Trophoblast cell (in vitro differentiated cells and primary cell): ENCODE results near the gene PPP1R7.

ENCODE experiments used
- DNase-seq, 2 donors: peaks; one replicate each; pipeline ENCODE4 v3.0.0-alpha.2; 2016
- H2AFZ ChIP-seq: 2 replicates; pipeline ENCODE4 v1.6.1; 2013; ENCODE audit warnings: low read length, moderate library complexity, mild to moderate bottlenecking; ENCODE audit not compliant: insufficient read depth, poor library complexity
- H2AK5ac ChIP-seq: 2 replicates; pipeline ENCODE4 v1.6.1; 2013; ENCODE audit warnings: mild to moderate bottlenecking, low read length
- H2BK120ac ChIP-seq: 2 replicates; pipeline ENCODE4 v1.6.1; 2013; ENCODE audit warnings: low read length, mild to moderate bottlenecking, moderate library complexity; ENCODE audit not compliant: insufficient read depth, poor library complexity
- H2BK12ac ChIP-seq: 2 replicates; pipeline ENCODE4 v1.6.1; 2013; ENCODE audit warnings: mild to moderate bottlenecking, low read length, moderate library complexity
- H2BK5ac ChIP-seq: 2 replicates; pipeline ENCODE4 v1.6.1; 2013; ENCODE audit warnings: low read length, low read depth, moderate library complexity, mild to moderate bottlenecking; ENCODE audit not compliant: poor library complexity
- H3K14ac ChIP-seq: 2 replicates; pipeline ENCODE4 v1.6.1; 2013; ENCODE audit warnings: mild to moderate bottlenecking, low read length
- H3K18ac ChIP-seq: 2 replicates; pipeline ENCODE4 v1.6.1; 2013; ENCODE audit warnings: mild to moderate bottlenecking, low read length
- H3K23ac ChIP-seq: 2 replicates; pipeline ENCODE4 v1.6.1; 2013; ENCODE audit warnings: low read length
- H3K27ac ChIP-seq: 2 replicates; pipeline ENCODE4 v1.5.1; 2013; ENCODE audit warnings: low read depth, mild to moderate bottlenecking, inconsistent platforms, low read length, moderate library complexity
- H3K27me3 ChIP-seq: 2 replicates; pipeline ENCODE4 v1.6.1; 2013; ENCODE audit warnings: inconsistent platforms, mild to moderate bottlenecking, low read length, moderate library complexity; ENCODE audit not compliant: insufficient read depth
- H3K36me3 ChIP-seq, 2 experiments: 1 replicate in 1 of 2; 2 replicates in 1 of 2; pipeline ENCODE4 v1.6.1; 2013; ENCODE audit warnings: low read length in 2 of 2, mild to moderate bottlenecking in 2 of 2, moderate library complexity in 1 of 2; ENCODE audit not compliant: insufficient read depth in 2 of 2, control insufficient read depth in 1 of 2
- H3K4ac ChIP-seq: 2 replicates; pipeline ENCODE4 v1.6.1; 2013; ENCODE audit warnings: low read depth, mild to moderate bottlenecking, low read length, moderate library complexity
- H3K4me1 ChIP-seq, 2 experiments: 1 replicate in 1 of 2; 2 replicates in 1 of 2; pipeline ENCODE4 v1.6.1; 2013; ENCODE audit warnings: low read length in 2 of 2, mild to moderate bottlenecking in 2 of 2, moderate library complexity in 1 of 2; ENCODE audit not compliant: insufficient read depth in 2 of 2, control insufficient read depth in 1 of 2
- H3K4me2 ChIP-seq: 2 replicates; pipeline ENCODE4 v1.6.1; 2013; ENCODE audit warnings: inconsistent platforms, mild to moderate bottlenecking, low read length, moderate library complexity
- H3K4me3 ChIP-seq: 2 replicates; pipeline ENCODE4 v1.5.1; 2013; ENCODE audit warnings: mild to moderate bottlenecking, low read depth, low read length, inconsistent platforms
- H3K79me1 ChIP-seq: one replicate; pipeline ENCODE4 v1.6.1; 2013; ENCODE audit warnings: low read length
- H3K79me2 ChIP-seq: 2 replicates; pipeline ENCODE4 v1.6.1; 2013; ENCODE audit warnings: low read length, mild to moderate bottlenecking; ENCODE audit not compliant: control insufficient read depth, insufficient read depth, poor library complexity
- H3K9ac ChIP-seq: 2 replicates; pipeline ENCODE4 v1.6.1; 2013; ENCODE audit warnings: mild to moderate bottlenecking, low read length
- H3K9me3 ChIP-seq: 2 replicates; pipeline ENCODE4 v1.6.1; 2013; ENCODE audit warnings: low read depth, mild to moderate bottlenecking, control low read depth, inconsistent platforms, low read length; ENCODE audit not compliant: insufficient read depth
- H4K12ac ChIP-seq: 2 replicates; pipeline ENCODE4 v1.6.1; 2013; ENCODE audit warnings: low read depth, mild to moderate bottlenecking, low read length, moderate library complexity
- H4K8ac ChIP-seq: 2 replicates; pipeline ENCODE4 v1.6.1; 2013; ENCODE audit warnings: low read depth, mild to moderate bottlenecking, low read length, moderate library complexity
- H4K91ac ChIP-seq: one replicate; pipeline ENCODE4 v1.6.1; 2013; ENCODE audit warnings: low read depth, mild to moderate bottlenecking, low read length, moderate library complexity
- WGBS: extraction: QIAGEN DNeasy Blood & Tissue Kit; methylation state at CpG from one replicate; pipeline ENCODE4 v1.1.7; 2013; ENCODE audit warnings: missing lambda C conversion rate; ENCODE audit not compliant: insufficient read length, insufficient coverage; ENCODE audit errors: extremely low coverage; 5-methylcytosine and 5-hydroxymethylcytosine counted together

PPP1R7 gene

DNA sequence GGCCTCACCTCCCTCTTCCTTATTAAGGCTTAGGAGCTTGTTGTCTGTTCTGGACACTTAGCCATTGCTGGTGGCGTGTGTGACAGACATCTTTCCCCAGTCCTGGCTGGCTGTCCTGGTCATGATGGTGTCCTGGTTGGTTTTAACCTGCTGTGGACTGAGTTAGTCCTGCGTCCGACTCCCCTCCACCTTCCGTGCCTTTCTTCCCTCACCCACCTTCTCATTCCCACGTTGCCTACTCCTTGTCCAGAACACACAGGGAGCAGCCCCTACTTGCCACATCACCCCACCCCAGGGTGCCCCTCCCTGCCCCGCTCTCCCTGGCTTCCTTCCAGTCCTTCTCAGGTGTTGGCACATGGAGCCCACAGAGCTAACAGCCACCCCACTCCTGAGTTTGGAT is 47.7 kb downstream of the PPP1R7 start:
- Histone ChIP-seq H3K23ac (no peak overlapping the region), H3K4ac (no peak overlapping the region), H4K12ac (no peak overlapping the region), H2AFZ (no peak overlapping the region), H3K79me1 (peaks cover 2% of the 10 kb centered on the region), H3K27ac (no peak overlapping the region), H3K79me2 (no peaks in the 10 kb centered on the region), H2AK5ac (no peak overlapping the region), H4K91ac (no peak overlapping the region), H3K18ac (no peak overlapping the region), H3K4me1 (peaks cover 0 to 8% of the 10 kb centered on the region in 2 experiments), H3K27me3 (no peaks in the 10 kb centered on the region), H3K9me3 (peaks cover 2% of the 10 kb centered on the region), H4K8ac (no peak overlapping the region), H3K4me3 (no peak overlapping the region), H3K14ac (no peak overlapping the region), H2BK12ac (no peak overlapping the region), H2BK120ac (no peak overlapping the region), H3K9ac (no peak overlapping the region), H3K36me3 (no peaks in the 10 kb centered on the region), H2BK5ac (no peak overlapping the region), H3K4me2 (no peak overlapping the region)
- no CpG with 5 or more reads among the region's 6 CpGs for WGBS
- DNase-seq, result no peak

DNA sequence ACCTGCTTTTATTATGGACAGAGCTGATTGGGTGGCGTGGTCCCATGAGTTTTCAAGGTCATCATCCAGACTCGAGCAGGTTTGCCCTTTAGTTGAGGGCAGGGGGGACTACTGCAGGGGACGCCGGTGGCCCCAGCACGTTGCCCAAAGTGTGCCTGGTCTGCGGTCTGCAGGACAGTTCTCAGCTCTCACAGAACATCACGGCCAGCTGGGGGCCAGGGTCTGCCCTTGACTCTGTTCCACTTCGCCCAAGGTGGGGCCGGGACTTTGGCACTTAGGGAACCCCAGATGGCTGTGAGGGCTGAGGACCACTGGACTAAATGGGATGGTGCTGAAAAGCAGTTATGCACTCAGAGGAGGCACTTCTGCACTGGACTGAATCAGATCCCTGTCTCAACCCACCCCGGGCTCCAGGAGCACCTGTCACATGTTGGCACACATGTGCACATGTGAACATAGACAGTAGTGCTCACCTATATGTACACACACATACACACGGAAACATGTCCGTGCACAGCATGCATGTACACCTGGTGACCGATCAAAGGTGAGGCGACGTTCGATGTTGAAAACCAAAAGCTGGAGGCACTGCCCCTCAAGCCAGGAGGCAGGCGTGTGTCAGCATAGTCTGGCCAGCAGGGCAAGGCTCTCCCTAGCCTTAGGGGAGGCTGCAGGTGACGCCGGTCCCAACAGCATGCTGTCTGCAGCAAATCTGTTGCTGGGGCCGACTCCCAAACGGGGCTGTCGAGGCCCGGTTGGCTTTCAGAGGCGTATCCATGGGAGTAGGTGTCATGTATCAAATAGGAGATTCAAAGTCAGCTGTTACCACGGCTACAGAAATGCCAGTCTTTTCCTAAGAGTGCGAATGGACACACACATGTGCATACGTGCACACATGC is 48.4 kb downstream of the PPP1R7 start:
- peaks cover 0 to 8% of the 10 kb centered on the region in 2 experiments for H3K4me1 ChIP-seq
- H3K4me3 ChIP-seq, result no peak overlapping the region
- H3K4me2 ChIP-seq, result no peak overlapping the region
- no peaks in the 10 kb centered on the region for H3K79me2 ChIP-seq
- H3K27me3 ChIP-seq, result no peaks in the 10 kb centered on the region
- no CpG with 5 or more reads among the region's 27 CpGs for WGBS
- H2BK12ac ChIP-seq, result no peak overlapping the region
- no peak overlapping the region for H3K14ac ChIP-seq
- H2AFZ ChIP-seq, result no peak overlapping the region
- H2BK5ac ChIP-seq, result no peak overlapping the region
- H3K18ac ChIP-seq, result no peak overlapping the region
- peak; percentile 61 to 83 for DNase-seq
- H4K8ac ChIP-seq, result no peak overlapping the region
- no peak overlapping the region for H3K27ac ChIP-seq
- H4K91ac ChIP-seq, result no peak overlapping the region
- peaks cover 2% of the 10 kb centered on the region for H3K79me1 ChIP-seq
- peaks cover 2% of the 10 kb centered on the region for H3K9me3 ChIP-seq
- H4K12ac ChIP-seq, result no peak overlapping the region
- no peak overlapping the region for H3K23ac ChIP-seq
- H2AK5ac ChIP-seq, result no peak overlapping the region
- H3K4ac ChIP-seq, result no peak overlapping the region
- H2BK120ac ChIP-seq, result no peak overlapping the region
- H3K36me3 ChIP-seq, result no peaks in the 10 kb centered on the region
- no peak overlapping the region for H3K9ac ChIP-seq

DNA sequence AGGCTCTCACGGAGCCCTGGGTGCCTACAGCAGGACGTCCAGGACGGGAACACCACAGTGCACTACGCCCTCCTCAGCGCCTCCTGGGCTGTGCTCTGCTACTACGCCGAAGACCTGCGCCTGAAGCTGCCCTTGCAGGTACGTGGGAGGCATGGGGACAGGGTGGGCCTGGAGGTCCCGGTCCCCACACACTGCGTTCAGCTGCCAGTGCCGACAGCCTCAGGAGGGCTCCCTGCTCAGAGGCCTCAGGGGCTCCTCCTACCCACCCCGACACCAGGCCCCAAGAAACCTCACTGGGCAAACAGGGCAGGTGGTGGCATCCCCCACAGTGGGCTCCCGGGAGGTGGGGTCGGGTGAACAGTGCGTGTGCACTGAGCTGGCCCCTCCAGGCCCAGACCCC is 49.0 kb downstream of the PPP1R7 start:
- no peak overlapping the region for H2BK12ac ChIP-seq
- H3K18ac ChIP-seq, result no peak overlapping the region
- H3K79me1 ChIP-seq, result peaks cover 2% of the 10 kb centered on the region
- no peaks in the 10 kb centered on the region for H3K79me2 ChIP-seq
- peaks cover 2% of the 10 kb centered on the region for H3K9me3 ChIP-seq
- H4K91ac ChIP-seq, result no peak overlapping the region
- no peak overlapping the region for H3K14ac ChIP-seq
- no peak overlapping the region for H2BK5ac ChIP-seq
- no peaks in the 10 kb centered on the region for H3K27me3 ChIP-seq
- no peak overlapping the region for H3K4me2 ChIP-seq
- H3K4me1 ChIP-seq, result peaks cover 0 to 8% of the 10 kb centered on the region in 2 experiments
- no peak overlapping the region for H3K4ac ChIP-seq
- no peak overlapping the region for H4K8ac ChIP-seq
- H4K12ac ChIP-seq, result no peak overlapping the region
- H2BK120ac ChIP-seq, result no peak overlapping the region
- H3K4me3 ChIP-seq, result no peak overlapping the region
- H2AK5ac ChIP-seq, result no peak overlapping the region
- H3K36me3 ChIP-seq, result no peaks in the 10 kb centered on the region
- no peak overlapping the region for H3K23ac ChIP-seq
- no CpG with 5 or more reads among the region's 16 CpGs for WGBS
- H3K9ac ChIP-seq, result no peak overlapping the region
- H3K27ac ChIP-seq, result no peak overlapping the region
- H2AFZ ChIP-seq, result no peak overlapping the region
- no peak for DNase-seq

DNA sequence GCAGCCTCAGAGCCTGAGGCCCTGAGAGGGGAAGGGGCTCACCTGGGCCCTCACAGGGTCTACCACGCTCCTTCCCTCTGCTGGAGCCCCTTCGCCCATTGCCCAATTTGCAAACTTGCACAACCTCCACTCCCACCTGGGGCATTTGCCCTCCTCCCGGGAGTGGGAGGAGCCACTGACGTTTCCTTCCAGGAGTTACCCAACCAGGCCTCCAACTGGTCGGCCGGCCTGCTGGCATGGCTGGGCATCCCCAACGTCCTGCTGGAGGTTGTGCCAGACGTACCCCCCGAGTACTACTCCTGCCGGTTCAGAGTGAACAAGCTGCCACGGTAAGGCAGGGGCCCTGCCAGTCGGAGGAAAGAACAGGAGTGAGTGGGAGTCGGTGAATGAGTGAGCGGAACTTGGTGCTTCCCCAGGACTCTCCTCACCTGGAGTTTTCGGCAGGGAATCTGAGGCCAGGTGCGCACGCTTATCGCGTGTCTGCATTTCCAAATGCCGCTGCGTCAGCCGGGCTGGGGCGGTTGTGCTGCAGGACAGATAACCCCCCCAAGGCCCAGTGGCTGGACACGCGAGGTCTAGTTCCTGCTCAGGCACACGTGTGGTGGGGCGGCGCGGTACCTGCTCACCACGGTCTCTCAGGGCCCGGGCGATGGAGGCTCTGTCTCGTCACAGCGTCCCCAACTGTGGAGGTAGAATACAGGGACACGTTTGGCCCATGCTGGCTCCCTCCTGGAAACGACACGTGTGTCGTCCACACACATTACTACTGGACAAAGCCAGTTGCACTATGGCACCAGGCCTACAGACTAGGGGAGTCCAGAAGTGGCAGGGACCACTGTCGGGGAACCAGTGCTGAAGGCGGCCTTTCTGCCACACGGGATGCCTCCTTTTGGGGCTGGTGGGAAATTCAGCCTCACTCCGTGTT is 49.9 kb downstream of the PPP1R7 start:
- Histone ChIP-seq H3K23ac (no peak overlapping the region), H3K14ac (no peak overlapping the region), H3K4me1 (peaks cover 0 to 8% of the 10 kb centered on the region in 2 experiments), H3K4me3 (no peak overlapping the region), H3K9ac (no peak overlapping the region), H3K79me1 (peaks cover 2% of the 10 kb centered on the region), H2BK12ac (no peak overlapping the region), H2BK5ac (no peak overlapping the region), H2AFZ (no peak overlapping the region), H4K12ac (no peak overlapping the region), H2AK5ac (no peak overlapping the region), H3K4ac (no peak overlapping the region), H3K27ac (no peak overlapping the region), H3K18ac (no peak overlapping the region), H3K4me2 (no peak overlapping the region), H3K79me2 (no peaks in the 10 kb centered on the region), H4K91ac (peak overlapping the region; percentile 31), H2BK120ac (no peak overlapping the region), H3K27me3 (no peaks in the 10 kb centered on the region), H3K9me3 (peaks cover 2% of the 10 kb centered on the region), H4K8ac (no peak overlapping the region), H3K36me3 (no peaks in the 10 kb centered on the region)
- WGBS, result no CpG with 5 or more reads among the region's 42 CpGs
- peak; percentile 61 to 93 for DNase-seq
